ENCODE data around the gene C1orf21. TPM values are rescaled to one million over a fixed set of nuclear protein-coding genes. Genes with fewer than 3 reads are reported as not detected.
"Not testable (repeated sequence)": the region's sequence is repeated elsewhere in the genome, so short reads cannot be mapped to it uniquely, and the experiment has no call there.

C1orf21 gene
- total RNA-seq, 2 donors from 2014 or later = 8.3 to 10.2 TPM

GRCh38 chr1:184606786-184607185, 220.0 kb downstream of the C1orf21 start:
- no peaks in the 10 kb centered on the region for H3K27me3 ChIP-seq
- TF ChIP-seq CTCF (IDR thresholded peaks at IDR 0.05) = no peak
- TF ChIP-seq POLR2A (IDR thresholded peaks at IDR 0.05) = no peak
- no peak overlapping the region for H3K4me3 ChIP-seq
- H3K9me3 ChIP-seq = no peaks in the 10 kb centered on the region
- H3K36me3 ChIP-seq (replicated peaks in 1 of 2; ENCODE audit: insufficient read depth in 1 of 2, low read depth in 2 of 2) = no peaks in the 10 kb centered on the region
- H3K4me1 ChIP-seq = no peaks in the 10 kb centered on the region
- ATAC-seq = no peak
- H3K27ac ChIP-seq = no peak overlapping the region
- 86 to 97% methylated on average over 1 of the region's 1 CpG for WGBS, 2 donors
- intact Hi-C loops (cut with DNase I) = no loop called here
- no peak for DNase-seq

- intact Hi-C loops (cut with DNase I) = no loop called here
- Histone ChIP-seq H3K9me3 (no peaks in the 10 kb centered on the region), H3K27me3 (no peaks in the 10 kb centered on the region), H3K36me3 (replicated peaks in 1 of 2; ENCODE audit: insufficient read depth in 1 of 2, low read depth in 2 of 2) (no peaks in the 10 kb centered on the region), H3K27ac (no peak overlapping the region), H3K4me1 (no peaks in the 10 kb centered on the region), H3K4me3 (no peak overlapping the region)
- DNase-seq = no peak
- WGBS, 2 donors = 88 to 92% methylated on average over 4 of the region's 4 CpGs
- ATAC-seq = no peak
- no peak for TF ChIP-seq CTCF (IDR thresholded peaks at IDR 0.05)
- no peak for TF ChIP-seq POLR2A (IDR thresholded peaks at IDR 0.05)
Measured at GRCh38 chr1:184608581-184608980, 221.8 kb downstream of the C1orf21 start.

GRCh38 chr1:184608990-184609389, 222.2 kb downstream of the C1orf21 start:
- ATAC-seq (no peak), DNase-seq (no peak)
- H3K9me3 ChIP-seq = no peaks in the 10 kb centered on the region
- H3K4me1 ChIP-seq = no peaks in the 10 kb centered on the region
- TF ChIP-seq POLR2A (IDR thresholded peaks at IDR 0.05) = no peak
- no peak for TF ChIP-seq CTCF (IDR thresholded peaks at IDR 0.05)
- intact Hi-C loops (cut with DNase I) = no loop called here
- H3K27ac ChIP-seq = no peak overlapping the region
- no peak overlapping the region for H3K4me3 ChIP-seq
- H3K27me3 ChIP-seq = no peaks in the 10 kb centered on the region
- no peaks in the 10 kb centered on the region for H3K36me3 ChIP-seq (replicated peaks in 1 of 2; ENCODE audit: insufficient read depth in 1 of 2, low read depth in 2 of 2)

GRCh38 chr1:184610876-184611595, 224.2 kb downstream of the C1orf21 start:
- Histone ChIP-seq H3K4me3 (no peak overlapping the region), H3K9me3 (no peaks in the 10 kb centered on the region), H3K27ac (no peak overlapping the region), H3K27me3 (no peaks in the 10 kb centered on the region), H3K4me1 (no peaks in the 10 kb centered on the region), H3K36me3 (replicated peaks in 1 of 2; ENCODE audit: insufficient read depth in 1 of 2, low read depth in 2 of 2) (no peaks in the 10 kb centered on the region)
- no peak for TF ChIP-seq POLR2A (IDR thresholded peaks at IDR 0.05)
- TF ChIP-seq CTCF (IDR thresholded peaks at IDR 0.05) = no peak
- ATAC-seq (no peak), DNase-seq (no peak)
- WGBS, 2 donors = 66 to 73% methylated on average over 12 of the region's 12 CpGs
- intact Hi-C loops (cut with DNase I) = no loop called here

GRCh38 chr1:184612229-184612628, 225.4 kb downstream of the C1orf21 start:
- H3K9me3 ChIP-seq; H3K4me1 ChIP-seq; intact Hi-C loops (cut with DNase I); H3K27ac ChIP-seq; H3K36me3 ChIP-seq (replicated peaks in 1 of 2; ENCODE audit: insufficient read depth in 1 of 2, low read depth in 2 of 2); H3K27me3 ChIP-seq; ATAC-seq; H3K4me3 ChIP-seq; DNase-seq: not testable (repeated sequence)
- WGBS, 2 donors = 75 to 84% methylated on average over 5 of the region's 5 CpGs

All from body of pancreas (tissue), 4 donors.